GM12865 (cell line): ENCODE measurements around the gene EFEMP2.

Experiments
- DNase-seq: peaks from one replicate; pipeline ENCODE4 v3.0.0; 2010; ENCODE audit warnings: low read depth
- H3K4me3 ChIP-seq: 2 replicates; pipeline ENCODE4 v1.5.1; 2011; ENCODE audit warnings: mild to moderate bottlenecking, low read depth, low read length, control low read depth
- CTCF ChIP-seq: IDR thresholded peaks from 2 replicates; pipeline ENCODE4 v1.5.1; 2011; ENCODE audit warnings: low read length, control low read depth, low read depth, inconsistent platforms; ENCODE audit not compliant: insufficient read depth; ENCODE audit errors: missing control alignments

EFEMP2 gene

GRCh38 chr11:65873318-65874156 is 937 bp upstream of the EFEMP2 start:
- DNase-seq, result peak; percentile 96
- H3K4me3 ChIP-seq, result peak overlapping the region; percentile 66
- TF ChIP-seq CTCF, result no peak

DNA sequence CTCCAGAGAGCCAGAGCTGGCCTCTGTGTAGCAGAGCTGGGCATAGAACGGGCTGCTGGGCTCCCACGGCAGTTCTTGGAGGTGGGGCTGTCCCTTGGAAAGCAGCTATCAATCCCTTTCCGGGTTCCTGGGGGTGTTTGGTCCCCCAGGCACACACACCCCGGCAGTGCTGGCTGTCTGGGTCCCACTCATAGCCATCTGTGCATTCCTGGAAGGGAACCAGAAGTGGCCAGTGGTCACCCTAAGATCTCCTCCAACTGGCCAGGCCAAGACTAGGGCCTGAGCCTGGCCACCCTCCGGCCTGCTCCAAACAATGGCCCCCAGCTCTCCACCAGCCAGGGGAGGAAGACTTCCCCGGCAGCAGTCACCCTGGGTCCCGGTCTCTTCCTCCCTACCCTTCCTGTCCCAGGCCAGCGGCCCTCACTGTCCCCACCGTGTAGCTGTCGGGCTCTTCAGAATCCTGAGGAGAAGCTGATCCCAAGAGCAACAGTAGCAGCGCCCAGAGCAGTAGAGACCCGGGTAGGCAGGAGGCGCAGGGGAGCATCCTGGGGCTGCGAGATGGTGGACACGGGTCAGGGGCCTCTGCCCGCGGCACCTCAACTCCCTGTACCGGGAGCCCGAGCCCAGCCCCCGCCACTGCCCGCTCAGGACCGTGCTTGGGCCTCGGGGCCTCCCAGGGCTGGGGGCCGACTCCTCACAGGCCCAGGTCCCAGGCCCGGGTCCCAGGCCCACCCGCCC is 620 bp downstream of the EFEMP2 start:
- no peak for DNase-seq
- no peak overlapping the region for H3K4me3 ChIP-seq
- no peak for TF ChIP-seq CTCF

GRCh38 chr11:65870706-65871681 is 1.6 kb downstream of the EFEMP2 start:
- H3K4me3 ChIP-seq, result no peak overlapping the region
- TF ChIP-seq CTCF, result no peak
- no peak for DNase-seq

DNA sequence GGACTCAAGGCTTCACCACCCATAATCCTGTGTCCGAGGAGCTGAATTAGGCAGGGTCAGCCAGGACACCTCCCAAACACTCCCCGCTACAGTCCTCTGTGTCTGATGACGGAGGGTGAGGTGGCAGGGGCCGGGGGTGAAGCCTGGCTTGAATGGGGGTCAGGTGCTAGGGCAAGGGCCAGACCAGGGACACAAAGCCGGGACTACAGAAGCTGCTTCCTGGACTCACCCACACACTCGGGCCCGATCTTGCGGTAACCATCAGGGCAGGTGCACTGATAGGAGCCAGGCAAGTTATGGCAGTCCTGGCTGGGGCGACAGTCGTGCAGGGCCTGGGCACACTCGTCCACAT is 2.3 kb downstream of the EFEMP2 start:
- TF ChIP-seq CTCF, result no peak
- DNase-seq, result no peak
- no peak overlapping the region for H3K4me3 ChIP-seq

DNA sequence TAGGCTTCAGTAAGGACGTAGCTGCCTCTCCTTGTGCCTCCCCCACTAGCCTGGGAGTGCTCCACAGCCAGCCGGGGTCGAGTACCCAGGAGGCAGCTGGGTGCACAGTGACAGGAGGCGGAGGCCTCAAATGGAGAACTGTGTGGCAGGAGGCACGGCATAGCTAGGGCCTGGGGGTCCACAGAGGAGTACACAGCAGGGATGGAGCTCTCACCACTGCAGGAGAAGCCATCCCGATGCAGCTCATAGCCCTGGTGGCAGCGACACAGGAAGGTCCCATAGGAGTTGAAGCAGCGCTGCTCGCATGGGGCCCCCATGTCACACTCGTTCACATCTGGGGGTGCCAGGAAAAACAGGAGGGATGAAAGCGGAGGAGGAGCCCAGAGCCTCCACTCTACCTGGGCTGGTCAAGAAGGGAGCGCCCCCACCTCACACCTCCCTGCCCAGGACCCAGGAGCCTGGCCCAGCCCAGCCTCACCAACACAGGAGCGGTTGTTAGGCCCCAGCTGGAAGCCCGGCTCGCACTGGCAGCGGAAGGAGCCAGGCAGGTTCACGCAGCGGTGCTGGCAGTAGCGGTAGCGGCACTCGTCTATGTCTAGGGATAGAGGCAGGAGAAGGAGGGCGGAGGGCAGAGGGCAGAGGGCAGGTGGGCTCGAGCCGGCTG is 2.8 kb downstream of the EFEMP2 start:
- H3K4me3 ChIP-seq, result no peak overlapping the region
- no peak for TF ChIP-seq CTCF

DNA sequence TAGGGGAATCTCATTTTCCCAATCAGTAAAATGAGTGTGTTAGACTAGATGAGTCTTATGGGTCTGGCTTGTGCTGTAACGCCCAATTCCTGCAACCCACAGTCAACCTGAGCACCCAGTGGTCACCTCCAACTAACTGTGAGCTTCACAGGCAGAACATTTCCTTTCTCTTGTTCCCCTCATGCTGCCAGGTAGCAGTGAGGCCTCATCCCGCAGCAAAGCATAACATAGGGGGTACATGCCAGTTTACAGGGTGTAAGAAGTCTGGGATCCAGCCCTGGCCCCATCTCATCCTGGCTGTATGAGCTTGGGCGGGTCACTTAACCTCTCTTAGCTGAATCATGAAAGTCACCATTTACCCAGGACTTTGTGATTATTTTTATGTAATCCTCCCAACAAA is 3.7 kb downstream of the EFEMP2 start:
- H3K4me3 ChIP-seq, result no peak overlapping the region
- no peak for DNase-seq
- no peak for TF ChIP-seq CTCF

More for the DNA sequence above, 2.8 kb downstream of the EFEMP2 start:
- DNase-seq, result no peak
